HT-29 (cell line): ENCODE data around the gene PRKCA. TPM values are rescaled to one million over a fixed set of nuclear protein-coding genes. Genes with fewer than 3 reads are reported as not detected.
"Not testable (repeated sequence)": the region's sequence is repeated elsewhere in the genome, so short reads cannot be mapped to it uniquely, and the experiment has no call there.

Experiments used
- DNase-seq: peaks from one replicate; pipeline ENCODE4 v3.0.0-alpha.2; 2015; ENCODE audit warnings: low spot score
- total RNA-seq: library from RNA; depleted of rRNA; stranded (reverse); fragments of >200 nt; shearing (Covaris generic); gene quantifications from 2 replicates; pipeline ENCODE4 v1.2.3, GENCODE V29; 2014

PRKCA gene
- total RNA-seq, 1 experiment from 2014 or later: 7.1 TPM

DNA sequence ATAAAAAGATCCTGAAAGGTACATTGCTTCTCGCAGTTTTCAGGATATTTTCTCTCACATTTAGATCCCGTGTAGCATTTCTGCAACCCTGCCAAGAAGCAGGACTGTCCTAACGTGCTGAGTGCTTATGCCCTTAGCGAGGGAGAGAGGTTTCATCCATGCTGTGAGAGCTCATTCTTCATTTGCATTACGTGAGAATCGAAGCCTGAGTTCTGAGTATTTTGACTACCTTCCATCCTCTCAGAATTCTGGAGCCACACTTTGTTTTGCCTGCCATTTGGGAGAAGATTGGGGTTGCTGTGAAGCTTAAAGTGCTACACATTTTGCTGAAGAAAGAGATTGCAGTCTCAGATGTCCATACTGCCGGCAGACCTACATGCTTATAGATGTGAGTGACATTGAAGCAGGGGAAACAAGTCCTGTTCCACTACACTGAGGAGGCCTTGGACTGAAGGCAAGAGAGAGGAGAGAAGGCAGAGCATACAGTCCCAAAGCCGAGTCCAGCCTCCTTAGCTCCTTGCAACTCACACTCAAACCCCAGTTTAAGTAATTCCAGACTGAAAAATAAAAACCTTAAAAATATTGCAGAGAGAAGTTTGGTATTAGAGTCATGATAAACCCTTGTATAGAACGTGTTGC is 183.0 kb downstream of the PRKCA start:
- DNase-seq: no peak

DNA sequence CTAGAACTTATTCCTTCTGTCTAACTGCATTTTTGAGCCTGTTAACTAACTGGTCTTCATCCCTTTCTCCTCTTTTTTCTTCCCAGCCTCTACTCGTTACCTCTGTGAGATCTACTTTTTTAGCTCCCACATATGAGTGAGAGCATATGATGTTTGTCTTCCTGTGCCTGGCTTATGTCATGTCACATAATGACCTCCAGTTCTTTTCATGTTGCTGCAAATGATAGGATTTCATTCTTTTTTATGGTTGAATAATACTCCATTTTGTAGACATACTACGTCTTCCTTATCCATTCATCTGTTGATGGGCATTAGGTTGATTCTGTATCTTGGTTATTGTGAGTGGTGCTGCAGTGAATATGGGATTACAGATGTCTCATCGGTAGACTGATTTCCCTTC is 184.7 kb downstream of the PRKCA start:
- no peak for DNase-seq

DNA sequence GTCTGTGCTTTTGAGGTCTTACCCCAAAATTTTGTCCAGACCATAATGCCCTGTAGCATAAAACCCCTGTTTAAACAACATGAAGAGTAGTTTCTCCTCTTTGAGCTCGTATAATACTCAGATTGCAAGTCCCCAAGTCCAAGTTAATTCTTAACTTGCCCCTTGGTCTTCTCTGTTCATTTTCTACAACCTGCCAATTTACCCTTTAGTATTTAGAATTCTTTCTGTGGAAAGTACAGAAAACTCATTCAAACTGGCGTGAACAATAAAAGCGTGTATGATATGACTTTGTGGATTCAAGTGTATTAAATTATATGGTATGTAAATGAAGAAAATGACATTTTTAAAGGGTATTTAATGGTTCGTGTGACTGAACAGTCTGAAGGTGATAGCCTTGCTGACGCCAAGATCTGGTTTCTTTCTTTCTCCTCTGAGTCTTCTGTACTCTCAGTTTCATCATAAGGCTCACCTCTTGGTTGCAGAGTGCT is 185.6 kb downstream of the PRKCA start:
- no peak for DNase-seq

DNA sequence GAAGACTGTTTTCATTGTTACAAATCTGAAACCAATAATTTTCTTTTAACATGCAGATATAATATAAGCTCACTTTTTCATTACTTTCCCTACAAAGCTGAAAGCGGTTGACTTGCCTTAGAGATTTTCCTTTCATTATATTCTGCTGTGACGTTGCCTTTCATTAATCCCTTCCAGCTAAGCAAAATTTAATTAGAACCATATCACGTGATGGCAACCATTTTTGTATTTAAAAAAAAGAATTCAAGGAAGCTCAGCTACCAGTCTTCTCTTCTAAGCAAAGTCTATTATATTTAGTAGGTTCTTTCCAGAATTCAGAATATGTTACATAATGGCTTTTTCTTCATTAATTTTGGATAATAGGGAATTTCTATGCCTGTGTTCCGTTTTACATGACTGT is 186.5 kb downstream of the PRKCA start:
- no peak for DNase-seq

DNA sequence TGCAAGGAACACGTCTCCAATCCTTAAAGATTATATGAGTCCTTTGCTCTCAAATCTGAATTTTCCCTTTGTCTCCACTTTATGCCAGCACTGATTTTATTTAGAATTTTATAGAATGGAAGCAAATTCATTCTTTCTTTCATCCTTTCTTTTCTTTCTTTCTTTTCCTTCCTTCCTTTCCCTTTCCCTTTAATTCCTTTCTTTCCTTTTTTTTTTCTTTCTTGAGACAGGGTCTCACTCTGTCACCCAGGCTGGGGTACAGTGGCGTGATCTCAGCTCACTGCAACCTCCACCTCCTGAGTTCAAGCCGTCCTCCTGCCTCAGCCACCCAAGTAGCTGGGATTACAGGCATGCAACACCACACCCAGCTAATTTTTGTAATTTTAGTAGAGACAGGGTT is 187.2 kb downstream of the PRKCA start:
- DNase-seq: not testable (repeated sequence)

DNA sequence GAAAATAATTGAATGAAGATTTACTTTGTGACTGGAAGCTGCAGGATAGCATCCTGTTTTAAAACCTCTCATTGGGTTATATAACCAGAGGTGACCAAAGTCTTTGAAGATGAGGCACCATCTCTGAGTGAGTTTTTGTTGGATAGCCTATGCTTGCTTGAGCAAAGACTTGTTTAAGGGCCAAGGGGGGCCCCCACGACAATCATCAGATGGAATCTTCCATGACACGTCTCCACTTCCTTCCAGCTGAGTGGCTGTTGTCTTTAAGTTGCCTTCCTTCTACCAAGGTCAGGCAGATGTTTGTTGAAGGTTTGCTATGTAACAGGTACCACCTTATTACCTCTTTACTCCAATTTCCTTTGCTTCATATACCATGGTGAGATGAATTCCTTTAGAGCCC is 188.8 kb downstream of the PRKCA start:
- DNase-seq: no peak

DNA sequence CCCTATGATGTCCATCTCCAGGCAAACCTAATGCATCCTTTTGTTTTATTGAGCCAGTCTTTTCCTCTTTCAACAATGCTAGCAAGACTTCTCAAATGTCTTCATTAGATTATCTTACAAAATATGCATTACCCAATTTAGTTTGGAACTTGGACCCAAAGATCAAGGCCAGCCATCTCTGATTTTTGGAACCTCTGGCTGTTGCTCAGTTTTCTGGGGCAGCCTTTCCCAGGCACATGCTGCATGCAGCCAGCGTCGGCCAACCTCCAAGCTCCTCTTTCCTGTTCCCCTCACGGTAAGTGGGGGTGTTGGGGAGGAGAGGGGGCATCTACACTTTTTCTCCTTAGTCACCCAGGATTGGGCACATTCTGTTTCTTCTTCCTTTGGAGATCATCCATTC is 189.3 kb downstream of the PRKCA start:
- no peak for DNase-seq

DNA sequence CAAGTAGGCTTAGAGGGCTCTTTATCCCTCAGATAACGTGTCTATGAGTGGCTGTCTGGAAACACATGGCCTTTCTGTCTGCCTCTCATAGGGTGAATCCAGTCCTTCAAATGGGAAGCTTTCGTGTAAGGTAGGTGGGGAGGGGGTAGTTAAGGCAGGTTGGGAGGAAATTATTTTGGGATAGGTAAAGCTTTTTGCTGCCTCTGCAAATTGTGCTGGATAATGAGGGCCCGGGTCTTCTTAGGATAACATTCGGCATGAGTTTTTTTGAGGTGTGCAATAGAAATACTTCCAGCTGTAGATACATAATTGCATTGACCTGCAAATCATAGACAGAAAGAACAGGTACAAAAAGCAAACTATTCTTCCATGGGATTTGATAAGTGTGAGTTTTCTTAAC is 189.7 kb downstream of the PRKCA start:
- no peak for DNase-seq

DNA sequence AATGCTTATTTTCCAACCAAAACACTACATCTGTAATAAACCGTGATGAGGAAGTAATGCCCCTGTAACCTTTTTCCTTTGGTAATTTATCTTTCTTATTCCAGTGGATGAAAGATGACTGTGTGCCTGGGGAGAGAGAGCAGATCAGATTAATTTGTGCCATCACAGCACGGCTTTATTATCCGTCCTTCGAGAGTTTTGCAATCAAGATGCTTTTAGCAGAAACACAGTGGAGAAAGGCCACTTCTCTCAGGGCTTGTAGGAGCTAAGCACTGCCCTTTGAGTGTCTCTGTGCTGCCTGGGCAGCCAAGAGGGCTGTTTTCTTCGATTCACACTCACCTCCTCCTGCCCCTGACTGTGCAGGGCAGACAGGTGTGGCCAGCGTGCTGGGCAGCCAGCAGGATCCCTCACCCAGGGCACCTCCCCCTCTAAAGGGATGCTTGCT is 190.2 kb downstream of the PRKCA start:
- DNase-seq: no peak

DNA sequence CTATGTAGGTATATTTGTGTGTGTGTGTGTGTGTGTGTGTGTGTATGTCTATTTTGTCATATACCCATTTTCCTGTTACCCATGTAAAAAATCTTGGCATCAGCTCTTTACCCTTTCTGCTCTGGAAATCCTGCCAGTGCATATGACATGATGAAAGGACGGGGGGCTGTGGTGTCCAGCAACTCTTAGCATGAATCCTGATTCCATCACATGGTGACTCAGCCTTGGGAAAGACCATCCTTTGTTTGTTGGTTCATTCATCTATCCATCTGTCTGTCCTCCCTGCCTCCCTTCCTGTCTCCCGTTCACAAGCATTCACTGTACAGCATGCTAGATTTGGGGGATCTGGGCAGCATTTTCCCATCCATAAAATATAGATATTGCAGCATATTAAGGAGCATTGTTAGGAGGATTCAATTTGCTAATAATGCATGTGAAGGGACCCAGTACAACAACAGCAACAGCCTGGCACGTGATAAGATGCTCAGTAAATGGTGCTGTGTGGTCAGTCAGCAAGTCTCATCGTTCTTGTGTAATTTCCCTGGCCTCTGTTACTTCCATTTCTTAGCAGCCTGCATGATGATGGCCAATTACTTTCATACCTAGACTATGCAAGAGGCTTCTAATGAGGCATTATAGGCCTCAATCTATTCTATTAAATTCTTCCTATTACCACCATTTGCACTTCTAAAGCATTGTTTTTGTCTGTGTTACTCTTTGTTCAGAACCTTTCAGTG is 191.0 kb downstream of the PRKCA start:
- DNase-seq: no peak

DNA sequence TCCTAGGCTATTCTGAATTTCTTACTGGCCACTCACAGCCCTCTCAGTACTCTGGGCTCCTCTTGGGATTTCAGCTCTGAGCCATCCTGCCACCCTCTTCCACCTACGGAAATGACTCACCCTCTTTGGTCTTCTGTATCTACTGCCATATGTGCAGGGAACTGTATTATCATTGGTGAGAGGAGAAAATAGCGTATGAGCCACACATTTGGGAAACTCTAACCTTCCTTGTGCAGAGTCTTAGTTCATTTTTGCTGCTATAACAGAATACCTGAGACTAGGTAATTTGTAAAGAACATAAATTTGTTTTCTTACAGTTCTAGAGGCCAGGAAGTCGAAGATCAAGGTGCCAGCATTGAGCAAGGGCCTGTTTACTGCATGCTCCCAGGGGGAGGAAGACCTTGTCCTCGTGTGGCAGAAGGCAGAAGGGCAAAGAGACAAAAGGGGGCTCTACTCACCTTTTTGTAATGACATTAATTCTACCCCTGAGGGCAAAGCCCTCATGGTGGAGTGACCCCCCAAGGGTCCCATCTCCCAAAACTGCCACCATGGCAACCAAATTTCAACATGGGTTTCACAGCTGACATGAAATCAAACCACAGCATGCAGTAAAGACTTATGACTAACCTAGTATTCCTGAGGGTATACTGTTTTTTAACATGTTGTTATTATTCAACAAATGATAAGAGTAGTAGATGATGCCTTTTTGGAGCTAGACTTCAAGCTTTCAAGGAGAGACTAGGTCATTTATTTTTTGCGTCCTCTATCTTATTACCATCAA is 191.8 kb downstream of the PRKCA start:
- peak; percentile 30 for DNase-seq

DNA sequence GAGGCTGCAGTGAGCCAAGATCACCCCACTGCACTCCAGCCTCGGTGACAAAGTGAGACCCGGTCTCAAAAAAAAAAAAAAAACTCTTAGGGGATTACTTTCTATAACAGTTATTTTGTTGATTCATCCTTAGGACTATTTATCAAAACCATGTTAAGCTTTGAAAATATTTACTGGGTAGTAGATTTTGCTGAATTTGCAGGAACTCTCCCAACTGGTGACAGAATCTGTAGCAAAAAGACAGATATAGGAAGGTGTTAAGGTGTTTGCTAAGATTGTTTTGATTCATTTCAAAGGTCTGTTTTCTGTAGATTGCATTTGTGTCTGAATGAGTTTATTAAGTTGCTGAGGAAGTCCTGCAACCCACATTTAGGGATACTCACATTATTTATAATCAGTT is 192.6 kb downstream of the PRKCA start:
- DNase-seq: no peak

DNA sequence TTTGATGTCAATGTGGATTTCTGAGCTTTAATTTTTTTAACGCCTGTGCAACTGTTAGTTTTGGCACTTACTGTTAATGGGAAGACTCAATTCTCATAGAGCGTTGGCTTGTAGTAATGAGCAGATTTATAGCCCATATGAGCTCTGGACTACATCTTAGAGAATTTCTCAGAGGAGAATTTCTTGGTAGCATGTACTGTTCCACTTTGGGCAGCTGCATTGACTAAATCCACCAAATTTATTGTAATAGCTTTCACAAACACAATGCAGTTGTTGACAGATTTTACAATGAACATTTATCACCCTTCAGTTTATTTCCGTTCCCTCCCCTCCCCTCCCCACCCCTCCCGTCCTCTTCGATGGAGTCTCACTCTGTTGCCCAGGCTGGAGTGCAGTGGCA is 193.9 kb downstream of the PRKCA start:
- no peak for DNase-seq

DNA sequence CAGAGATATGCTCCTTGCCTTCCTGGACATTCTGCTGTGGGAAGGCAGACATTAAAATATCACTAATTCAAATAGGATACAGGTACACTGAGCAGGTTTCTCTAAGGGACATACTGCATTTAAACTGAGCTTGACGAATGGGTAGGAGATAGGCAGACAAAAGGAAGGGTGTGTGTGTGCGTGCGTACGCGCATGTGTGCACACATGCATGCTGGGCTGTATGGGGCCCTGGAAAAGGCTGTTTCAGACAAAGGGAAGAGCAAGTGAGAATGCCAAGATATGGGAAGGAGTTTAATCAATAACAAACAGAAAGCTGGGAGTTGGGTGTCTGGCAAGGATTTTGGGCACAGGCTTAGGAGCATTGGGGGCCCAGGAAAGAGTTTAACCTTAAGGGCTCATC is 196.2 kb downstream of the PRKCA start:
- no peak for DNase-seq

DNA sequence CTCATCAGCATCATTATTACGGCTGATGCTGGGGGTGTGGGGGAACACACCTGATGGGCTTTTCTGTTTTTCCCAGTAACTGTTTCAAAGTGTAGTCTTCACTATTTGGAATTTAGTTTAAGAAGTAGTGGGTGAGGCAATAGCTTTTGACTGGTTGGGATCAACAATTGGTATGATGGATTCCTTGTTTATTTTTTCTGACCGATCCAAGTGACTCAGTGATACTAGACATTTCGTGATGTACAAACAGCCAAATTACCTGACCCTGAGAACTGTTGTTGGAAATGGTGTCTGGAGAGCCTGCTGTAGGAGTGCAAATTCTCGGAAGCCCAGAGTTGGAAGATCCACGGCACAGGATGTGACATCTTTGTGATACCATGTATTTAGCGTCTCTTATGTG is 204.2 kb downstream of the PRKCA start:
- DNase-seq: no peak

DNA sequence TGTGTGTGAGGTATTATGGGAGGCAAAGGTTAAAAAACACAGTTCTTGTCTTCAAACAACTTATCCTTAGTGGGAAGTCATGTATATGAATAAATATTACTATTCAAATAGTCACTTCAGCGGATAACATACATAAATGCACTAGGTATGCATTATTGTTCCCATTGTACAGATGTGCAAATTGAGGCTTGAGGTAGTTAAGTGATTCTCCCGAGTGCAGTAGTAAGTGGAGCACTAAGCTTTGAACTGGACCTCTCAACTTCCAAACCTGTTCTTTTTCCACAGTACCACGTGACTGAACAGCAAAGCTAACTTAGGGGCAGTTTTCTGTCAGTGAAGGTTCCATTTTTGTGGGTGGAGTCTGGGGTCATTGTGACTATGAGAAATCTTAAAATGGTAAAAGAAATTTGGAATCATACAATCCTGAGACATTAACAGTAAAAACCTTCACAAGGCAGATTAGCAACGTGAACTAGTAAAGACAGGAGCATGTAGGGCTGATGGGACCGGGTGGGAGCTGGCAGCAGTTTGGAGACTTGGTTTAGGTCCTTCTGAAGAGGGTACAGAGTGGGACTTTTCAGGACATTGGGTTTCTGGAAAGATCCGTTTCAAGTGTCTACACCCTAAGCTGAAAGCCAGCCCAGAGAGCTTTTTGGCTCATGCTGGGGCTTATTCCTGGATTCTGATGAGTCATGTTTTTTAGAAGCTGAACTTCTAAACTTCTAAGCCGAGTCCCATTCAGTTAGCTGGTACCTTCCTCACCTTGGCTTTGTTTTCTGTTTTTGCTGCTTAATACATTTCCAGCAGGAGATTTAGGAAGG is 204.9 kb downstream of the PRKCA start:
- peak; percentile 43 for DNase-seq

DNA sequence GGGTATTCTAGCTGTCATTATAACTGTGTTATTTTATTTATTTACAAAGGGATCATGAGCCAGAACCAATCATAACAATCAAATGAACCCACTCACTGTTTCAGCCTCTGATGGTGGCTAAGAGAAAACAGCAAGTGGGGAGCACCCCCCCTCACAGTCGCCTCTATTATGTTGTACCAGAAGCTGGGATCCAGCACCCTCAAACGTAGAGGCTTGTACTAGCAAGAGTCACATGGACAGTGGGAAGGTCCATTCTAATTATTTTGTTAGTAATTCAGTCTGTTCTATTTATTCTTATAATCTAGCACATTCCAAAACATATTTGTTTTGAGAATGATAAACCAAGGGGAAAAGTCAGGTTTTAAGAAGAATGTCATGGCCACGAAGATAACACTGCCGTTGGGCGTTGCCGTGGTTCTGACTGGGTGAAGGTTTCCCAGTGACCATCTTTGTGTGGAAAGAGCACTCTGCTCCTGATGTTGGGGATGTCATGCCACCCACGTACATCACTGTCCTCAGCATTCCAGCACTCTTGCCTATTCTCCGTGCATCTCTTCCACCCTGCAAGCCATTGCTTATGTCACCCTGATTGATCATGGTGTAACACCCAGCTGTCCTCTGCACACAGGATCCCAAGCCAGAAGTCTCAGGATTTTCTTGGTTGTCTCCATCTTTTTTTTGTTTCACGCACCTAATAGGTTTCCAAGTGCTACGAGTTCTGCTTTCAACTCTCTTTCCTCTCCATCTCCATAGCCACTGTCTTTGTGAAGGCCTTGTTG is 205.8 kb downstream of the PRKCA start:
- DNase-seq: no peak

DNA sequence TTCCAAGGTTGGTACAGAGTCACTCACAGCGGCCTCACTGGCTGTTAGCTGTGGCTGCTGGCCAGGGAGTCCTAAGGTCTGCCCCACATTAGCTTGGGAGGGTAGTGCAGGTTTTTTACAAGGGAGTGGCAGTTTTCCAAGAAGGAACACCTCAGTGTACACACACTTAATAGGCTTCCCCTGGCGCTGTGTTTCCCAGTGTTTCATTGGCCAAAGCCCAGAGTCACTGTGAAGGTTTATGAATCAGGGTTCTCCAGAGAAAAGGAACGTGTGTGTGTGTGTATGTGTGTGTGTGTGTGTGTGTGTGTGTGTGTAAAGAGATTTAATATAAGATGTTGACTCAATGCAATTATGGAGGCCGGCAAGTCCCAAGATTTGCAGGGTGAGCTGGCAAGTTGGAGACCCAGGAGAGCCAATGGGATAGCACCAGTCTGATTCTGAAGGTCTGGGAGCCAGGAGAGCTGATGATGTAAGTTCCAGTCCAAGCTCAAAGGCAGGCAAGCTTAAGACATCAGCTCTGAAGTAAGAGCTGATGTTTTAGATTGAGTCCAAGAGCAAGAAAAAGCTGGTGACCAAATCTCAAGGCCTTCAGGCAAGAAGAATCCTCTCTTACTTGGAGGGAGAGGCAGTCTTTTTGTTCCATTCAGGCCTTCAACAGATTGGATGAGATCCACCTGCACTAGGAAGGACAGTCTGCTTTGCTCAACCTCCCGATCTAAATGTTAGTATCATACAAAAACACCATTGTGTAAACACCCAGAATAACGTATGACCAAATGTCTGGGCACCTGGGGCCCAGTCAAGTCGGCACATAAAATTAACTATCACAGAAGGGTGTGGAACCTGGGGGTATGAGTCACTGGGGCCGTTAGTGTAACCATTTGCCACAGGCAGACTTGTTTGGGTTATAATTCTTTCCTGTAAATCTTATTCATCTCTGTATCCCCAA is 206.8 kb downstream of the PRKCA start:
- peak; percentile 97 for DNase-seq

DNA sequence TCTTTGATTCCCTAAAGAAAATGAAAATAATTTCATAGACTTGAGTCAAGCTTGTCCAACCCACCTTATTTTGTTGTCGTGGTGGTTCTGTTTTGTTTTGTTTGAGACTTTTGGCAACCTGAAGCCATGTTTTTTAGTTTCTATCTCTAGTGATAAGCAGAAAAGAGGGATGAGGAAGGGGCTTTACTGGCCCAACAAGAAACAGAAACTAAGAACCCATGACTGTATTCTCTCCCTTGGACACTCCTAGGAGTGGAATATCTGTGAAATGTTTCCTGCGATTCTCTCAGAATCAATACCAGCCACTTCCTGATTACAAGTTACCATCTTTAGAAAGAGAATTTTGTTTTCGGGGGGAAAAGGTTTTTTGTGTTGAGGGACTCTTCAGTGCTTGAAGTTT is 207.5 kb downstream of the PRKCA start:
- DNase-seq: no peak

DNA sequence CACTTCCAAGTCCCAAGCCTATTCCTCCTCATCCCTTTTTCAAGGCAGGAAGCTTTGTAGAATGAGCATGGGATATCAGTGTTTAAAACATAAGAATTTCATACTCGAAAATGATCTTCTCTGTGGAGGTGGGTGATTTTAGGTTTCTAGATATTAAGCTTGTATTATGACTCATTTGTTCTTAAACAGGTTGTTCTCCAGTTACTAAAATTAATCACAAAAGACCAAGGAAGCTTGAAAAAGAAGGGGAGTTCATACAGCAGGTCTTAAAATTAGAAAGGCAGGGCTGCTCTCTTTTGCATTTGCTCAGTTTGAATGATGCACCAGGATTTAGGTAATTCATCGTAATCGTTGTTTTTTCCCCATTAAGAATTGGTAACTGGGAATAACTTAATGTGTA is 208.7 kb downstream of the PRKCA start:
- no peak for DNase-seq
